Stimulated activated CD4-positive, alpha-beta T cell treated with anti-CD3 and anti-CD28 coated beads, Interleukin-2, amount 100 ng/mL, for 24 hours (primary cell): ENCODE results near the gene CLASP1.
"Not testable (repeated sequence)": the region's sequence is repeated elsewhere in the genome, so short reads cannot be mapped to it uniquely, and the experiment has no call there.

ENCODE experiments used
- DNase-seq, 2 donors: peaks; one replicate each; pipeline ENCODE4 v3.0.0-alpha.2; 2020

Gene CLASP1

GRCh38 chr2:121575800-121576199, 73.5 kb downstream of the CLASP1 start:
- no peak for DNase-seq

- DNase-seq, result no peak
Measured at GRCh38 chr2:121570667-121571055, 78.6 kb downstream of the CLASP1 start.

DNA sequence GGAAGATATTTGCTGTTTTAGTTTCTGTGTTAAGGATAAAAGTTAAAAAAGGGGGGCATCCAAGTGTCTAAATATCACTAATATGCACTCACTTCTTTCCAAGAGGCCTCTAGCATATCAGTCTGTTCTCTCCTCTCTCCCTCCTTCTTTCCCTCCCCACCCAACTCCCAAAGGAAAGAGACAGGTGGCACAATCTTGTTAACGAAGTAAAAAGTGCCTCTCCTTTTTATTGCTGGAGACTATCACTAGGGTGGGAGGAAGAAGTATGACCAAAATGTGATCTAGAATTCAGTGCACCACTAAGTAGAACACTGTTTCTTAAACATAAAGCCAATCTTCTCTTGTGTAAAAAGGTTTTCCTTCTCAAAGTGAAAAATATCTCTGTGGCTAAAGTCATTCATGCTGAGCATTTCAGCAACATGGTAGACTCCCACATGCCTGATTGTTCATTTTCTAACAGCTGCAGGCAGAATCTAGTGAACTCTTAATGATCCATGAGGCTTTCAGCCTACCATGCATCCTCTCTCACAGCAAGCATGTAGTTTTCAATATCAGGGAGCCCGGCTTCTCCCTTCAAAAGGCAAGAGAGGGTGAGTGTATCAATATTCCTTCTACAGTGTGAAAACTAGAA, 79.1 kb downstream of the CLASP1 start:
- no peak for DNase-seq

DNA sequence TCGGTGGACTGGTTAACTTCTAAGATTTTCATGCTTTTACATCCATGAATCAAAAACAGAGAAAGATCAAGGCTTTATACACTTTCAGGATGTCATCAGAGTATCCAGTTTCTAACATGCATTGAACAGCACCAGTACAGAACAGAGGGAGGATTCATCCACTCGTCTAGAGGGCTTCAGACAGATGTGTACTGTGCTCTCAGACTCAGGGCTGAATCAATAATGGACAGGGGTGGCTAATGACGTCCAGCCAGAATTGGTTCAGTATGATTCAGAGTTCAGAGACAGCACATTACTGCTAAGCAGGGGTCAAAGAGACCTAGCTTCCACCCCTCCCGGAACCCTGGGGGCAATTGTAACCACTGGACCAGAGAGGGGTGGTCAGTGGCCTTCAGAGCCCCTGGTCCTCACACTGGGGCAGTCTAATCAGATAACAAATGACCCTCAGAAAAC, 81.3 kb downstream of the CLASP1 start:
- no peak for DNase-seq

- DNase-seq, result no peak
Measured at GRCh38 chr2:121567452-121567851, 81.8 kb downstream of the CLASP1 start.

- DNase-seq, result no peak
Measured at GRCh38 chr2:121565389-121566250, 83.6 kb downstream of the CLASP1 start.

DNA sequence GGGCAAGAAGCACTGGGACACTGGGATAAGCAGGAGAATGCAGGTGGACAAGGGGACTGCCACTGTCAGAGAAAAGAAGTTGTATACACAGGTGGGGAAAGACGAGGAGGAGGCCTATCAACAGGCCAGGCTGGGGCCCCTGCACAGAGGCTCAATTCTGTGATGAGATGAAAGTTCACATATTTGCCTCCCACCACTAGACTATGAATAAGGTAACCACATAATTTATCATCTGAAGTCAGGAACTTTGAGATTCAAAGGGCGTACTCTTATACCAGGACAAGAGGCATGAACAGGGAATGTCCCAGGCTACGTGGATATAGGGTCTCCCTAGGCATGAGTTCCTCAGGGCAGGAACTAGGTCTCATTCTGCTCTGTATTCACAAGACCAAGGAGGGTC, 84.4 kb downstream of the CLASP1 start:
- no peak for DNase-seq

DNA sequence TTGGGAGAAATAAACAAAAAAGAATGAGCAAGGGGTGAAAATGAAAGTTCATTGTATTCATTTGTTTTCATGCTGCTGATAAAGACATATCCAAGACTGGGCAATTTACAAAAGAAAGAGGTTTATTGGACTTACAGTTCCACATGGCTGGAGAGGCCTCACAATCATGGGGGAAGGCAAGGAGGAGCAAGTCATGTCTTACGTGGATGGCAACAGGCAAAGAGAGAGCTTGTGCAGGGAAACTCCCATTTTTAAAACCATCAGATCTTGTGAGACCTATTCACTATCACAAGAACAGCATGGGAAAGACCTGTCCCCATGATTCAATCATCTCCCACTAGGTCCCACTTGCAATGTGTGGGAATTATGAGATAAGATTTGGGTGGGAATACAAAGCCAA, 85.5 kb downstream of the CLASP1 start:
- DNase-seq, result not testable (repeated sequence)

DNA sequence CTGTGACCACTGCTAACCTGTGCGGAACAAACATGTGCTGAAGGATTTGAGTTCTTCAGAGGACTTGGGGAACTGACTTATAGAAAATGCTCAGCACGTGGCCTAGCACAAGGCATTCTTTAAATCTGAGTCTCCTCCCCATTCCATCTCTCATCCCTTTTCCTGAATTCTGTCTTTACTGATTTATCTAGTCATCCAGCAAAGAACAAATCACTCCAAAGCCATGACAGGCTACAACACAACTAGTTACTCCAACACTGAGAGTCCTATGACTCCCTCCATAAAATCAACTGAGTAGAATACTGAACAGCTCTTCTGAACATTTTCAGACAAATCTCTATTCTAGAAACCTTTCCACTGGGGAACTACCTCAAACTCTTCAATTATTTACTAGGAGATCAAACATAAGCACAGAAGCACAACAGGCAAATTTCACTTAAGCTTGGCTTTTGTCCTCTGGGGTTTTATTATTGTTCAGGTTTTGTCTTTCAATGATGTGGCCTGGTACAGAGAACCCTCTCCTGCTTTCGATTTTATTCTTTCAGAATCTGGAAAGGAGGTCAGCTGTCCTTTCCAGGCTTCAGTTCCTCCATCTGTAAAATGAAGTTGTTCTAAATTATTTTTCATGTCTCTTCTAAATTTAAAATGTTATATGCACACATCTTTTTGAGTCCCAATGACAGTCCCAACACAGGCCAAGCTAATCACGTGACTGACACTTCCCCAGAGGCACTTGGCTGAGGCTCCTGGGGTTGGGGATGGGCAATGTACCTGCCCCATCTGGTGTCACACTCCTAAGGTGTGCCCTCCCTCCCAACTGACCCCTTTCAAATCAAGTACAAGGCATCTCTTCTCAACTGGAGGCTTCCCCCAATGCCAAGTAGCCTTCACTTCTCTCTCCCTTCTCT, 86.7 kb downstream of the CLASP1 start:
- DNase-seq, result no peak

DNA sequence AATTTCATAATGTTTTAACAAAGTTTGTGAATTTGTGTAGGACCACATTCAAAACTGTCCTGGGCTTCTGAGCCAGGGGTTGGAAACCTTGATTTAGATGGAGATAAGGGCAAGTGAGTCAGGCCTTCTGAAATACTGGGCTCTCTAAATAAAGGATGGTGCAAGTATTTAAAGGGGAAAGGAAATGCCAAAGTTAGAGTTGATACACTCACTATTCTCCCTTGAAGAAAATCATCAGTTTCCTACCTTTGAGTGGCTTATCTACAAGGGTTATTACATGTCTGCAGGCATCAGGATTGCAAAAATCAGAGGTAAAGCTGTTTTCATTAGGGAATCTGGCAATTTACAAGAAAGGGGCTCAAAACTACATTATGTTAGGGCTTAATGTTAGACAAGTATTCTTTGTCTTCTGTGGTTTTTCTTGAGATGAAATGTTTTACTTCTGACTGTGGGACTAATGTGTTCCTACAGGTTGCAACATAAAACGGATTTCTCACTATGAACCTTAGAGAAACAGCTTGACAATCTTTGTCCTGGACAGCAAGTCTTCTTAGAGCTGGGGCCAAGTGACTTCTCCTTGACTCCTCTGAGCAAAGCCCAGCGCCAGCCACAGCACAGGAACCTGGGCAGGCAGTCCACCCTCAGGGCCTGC, 87.5 kb downstream of the CLASP1 start:
- DNase-seq, result no peak

- DNase-seq, result no peak
Measured at GRCh38 chr2:121558329-121558728, 90.9 kb downstream of the CLASP1 start.

- no peak for DNase-seq
Measured at GRCh38 chr2:121555008-121555407, 94.3 kb downstream of the CLASP1 start.

DNA sequence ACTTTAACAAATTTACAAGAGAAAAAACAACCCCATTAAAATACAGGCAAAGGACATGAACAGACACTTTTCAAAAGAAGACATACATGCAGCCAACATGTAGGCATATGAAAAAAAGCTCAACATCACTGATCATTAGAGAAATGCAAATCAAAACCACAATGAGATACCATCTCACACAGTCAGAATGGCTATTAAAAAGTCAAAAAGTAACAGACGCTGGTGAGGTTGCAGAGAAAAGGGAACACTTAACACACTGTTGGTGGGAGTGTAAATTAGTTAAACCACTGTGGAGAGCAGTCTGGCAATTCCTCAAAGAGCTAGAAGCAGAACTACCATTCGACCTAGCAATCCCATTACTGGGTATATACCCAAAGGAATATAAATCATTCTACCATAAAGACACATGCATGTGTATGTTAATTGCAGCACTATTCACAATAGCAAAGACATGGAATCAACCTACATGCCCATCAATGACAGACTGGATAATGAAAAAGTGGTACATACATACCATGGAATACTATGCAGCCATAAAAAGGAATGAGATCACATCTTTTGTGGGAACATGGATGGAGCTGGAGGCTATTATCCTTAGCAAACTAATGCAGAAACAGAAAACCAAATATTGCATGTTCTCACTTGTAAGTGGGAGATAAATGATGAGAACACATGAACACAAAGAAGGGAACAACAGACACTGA, 96.6 kb downstream of the CLASP1 start:
- DNase-seq, result not testable (repeated sequence)

DNA sequence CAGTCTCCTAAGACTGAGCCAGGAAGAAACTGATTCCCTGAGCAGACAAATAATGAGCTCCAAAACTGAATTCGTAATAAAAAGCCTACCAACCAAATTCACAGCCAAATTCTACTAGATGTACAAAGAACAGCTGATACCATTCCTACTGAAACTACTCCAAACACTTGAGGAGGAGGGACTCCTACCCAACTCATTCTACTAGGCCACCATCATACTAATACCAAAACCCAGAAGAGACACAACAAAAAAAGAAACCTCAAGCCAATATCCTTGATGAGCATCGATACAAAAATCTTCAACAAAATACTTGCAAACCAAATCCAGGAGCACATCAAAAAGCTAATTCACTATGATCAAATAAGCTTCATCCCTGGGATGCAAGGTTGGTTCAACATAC, 98.6 kb downstream of the CLASP1 start:
- no peak for DNase-seq

DNA sequence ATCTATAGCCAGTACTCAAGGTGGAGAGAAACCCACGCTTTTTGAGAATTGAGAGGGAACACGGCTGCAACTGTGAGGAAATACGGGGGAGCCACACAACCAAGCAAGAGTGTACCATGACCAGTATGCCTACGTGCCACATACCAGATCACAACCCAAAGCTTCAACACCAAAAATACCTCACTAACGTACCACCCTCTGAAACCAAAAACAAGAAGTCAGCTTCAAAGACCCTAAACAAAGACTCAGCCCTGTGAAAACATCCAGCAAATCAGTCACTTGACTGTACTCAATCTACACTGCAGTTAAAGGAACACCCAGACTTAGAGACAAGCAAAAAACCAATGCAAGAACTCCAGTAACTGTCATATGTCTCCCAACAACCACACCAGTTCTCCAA, 101.6 kb downstream of the CLASP1 start:
- no peak for DNase-seq

DNA sequence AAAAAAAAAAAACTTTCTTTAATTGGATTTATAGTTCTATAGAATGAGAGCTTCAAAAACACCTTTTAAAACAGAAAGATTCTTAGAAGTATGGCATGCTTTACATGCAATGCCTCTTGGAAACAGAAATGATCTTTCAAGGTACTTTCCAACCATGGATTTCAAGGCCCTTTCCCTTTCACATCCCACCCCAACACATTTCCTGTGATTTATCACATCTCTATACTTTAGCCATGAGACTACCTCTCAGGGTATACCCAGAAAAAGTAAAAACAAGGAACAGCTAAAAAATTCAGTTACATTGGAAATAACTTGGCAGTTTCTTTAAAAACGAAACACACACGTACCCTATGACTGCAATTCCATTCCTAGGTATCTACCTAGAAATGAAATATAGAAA, 103.3 kb downstream of the CLASP1 start:
- no peak for DNase-seq

- no peak for DNase-seq
Measured at GRCh38 chr2:121545257-121545656, 104.0 kb downstream of the CLASP1 start.

DNA sequence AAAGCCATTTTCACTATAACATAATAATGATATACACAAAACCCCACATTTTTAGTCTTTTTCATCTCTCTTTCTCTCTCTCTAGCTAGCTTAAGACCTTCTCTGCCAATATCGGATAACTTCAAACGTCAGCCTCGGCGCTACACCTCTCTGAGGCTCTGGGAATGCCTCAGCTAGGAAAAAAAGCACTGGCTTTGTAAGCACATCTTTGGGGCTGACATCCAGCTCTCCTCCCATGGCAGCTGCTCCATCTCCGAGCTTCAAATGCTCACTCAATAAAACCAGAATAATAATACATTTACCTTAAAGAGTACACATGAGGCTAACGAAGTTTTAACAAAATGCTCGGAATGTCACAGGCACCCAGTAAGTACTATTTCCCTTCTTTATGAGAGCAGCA, 107.8 kb downstream of the CLASP1 start:
- no peak for DNase-seq

GRCh38 chr2:121539750-121540469, 109.4 kb downstream of the CLASP1 start:
- DNase-seq, result no peak

- DNase-seq, result no peak
Measured at GRCh38 chr2:121536850-121537557, 112.3 kb downstream of the CLASP1 start.

- DNase-seq, result no peak
Measured at GRCh38 chr2:121536347-121536746, 112.9 kb downstream of the CLASP1 start.
